NCI-H2107 treated with DMSO at 0.1 percent for 48 hours (cell line): Measurements from ENCODE around the gene COPS7A.

Experiments used
- DNase-seq: peaks from one replicate; lab custom pipeline; 2025; ENCODE audit not compliant: unreplicated experiment; lab: John Stamatoyannopoulos, UW

The COPS7A gene

GRCh38 chr12:6768990-6769389 lies 45.1 kb downstream of the COPS7A start:
- DNase-seq, result peak; percentile 23

- no peak for DNase-seq
Observed at GRCh38 chr12:6769666-6770065, 45.8 kb downstream of the COPS7A start.

DNA sequence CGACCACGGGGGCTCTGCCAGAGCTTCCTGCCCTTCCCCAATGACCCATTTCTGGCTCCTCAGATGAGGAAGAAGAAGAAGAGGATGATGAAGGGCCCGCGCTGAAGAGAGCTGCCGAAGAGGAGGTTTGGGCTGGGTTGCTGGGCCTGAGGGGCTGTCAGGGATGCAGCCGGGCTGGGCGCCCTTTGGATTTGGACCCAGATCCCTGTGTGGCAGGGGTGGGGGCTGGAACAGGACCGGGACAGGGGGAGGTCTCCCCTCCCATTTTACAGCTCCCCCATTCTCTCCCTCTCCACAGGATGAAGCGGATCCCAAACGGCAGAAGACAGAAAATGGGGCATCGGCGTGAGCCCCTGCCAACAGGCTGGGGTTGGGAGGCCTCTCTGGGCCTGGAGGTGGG lies 46.2 kb downstream of the COPS7A start:
- DNase-seq, result no peak

DNA sequence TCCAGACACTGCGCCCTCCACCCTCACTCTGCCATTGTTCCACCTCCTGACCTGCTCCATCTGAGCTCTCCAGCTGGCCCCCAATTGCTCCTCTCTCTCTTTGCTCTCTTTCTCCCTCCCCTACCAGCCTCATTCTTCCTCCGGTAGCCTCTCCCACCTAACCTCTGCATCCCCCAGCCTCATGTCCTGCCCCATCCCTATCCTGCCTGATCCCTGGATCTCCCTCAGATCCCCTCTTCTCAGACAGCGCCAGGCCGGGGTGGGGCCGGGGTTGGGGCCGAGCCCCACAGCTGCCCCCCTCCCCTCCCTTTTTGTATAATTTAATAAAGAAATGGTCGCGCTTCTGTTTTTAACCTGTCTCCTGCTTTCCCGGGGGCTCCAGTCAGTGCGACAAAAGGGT lies 46.8 kb downstream of the COPS7A start:
- DNase-seq, result no peak

DNA sequence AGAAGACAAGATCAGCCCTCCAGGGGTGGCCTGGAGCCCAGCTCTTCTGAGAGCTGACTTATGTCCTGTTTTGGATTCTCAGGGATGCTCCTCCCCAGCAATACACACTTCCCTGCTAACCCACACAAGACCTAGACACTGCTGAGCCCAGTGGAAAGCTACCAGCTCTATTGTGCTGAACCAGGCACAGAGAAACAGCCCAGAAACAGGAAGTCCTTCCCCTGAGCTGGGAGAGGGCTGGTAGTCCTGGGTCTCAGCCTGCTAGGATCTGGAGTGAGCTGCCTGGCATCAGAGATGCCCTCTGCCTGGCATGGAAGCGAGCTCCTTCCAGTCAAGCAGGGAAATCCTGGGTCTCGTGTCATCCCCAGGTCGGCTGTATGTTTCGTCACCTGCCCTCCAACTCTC lies 47.2 kb downstream of the COPS7A start:
- DNase-seq, result no peak

GRCh38 chr12:6771509-6772330 lies 47.9 kb downstream of the COPS7A start:
- DNase-seq, result no peak

- no peak for DNase-seq
Observed at GRCh38 chr12:6772331-6772695, 48.5 kb downstream of the COPS7A start, which contains the start of gene LAG3. Gene LAG3, plus strand, starts transcription at chr12:6772520. Its CDS starts 333 bp downstream, at chr12:6772853.

DNA sequence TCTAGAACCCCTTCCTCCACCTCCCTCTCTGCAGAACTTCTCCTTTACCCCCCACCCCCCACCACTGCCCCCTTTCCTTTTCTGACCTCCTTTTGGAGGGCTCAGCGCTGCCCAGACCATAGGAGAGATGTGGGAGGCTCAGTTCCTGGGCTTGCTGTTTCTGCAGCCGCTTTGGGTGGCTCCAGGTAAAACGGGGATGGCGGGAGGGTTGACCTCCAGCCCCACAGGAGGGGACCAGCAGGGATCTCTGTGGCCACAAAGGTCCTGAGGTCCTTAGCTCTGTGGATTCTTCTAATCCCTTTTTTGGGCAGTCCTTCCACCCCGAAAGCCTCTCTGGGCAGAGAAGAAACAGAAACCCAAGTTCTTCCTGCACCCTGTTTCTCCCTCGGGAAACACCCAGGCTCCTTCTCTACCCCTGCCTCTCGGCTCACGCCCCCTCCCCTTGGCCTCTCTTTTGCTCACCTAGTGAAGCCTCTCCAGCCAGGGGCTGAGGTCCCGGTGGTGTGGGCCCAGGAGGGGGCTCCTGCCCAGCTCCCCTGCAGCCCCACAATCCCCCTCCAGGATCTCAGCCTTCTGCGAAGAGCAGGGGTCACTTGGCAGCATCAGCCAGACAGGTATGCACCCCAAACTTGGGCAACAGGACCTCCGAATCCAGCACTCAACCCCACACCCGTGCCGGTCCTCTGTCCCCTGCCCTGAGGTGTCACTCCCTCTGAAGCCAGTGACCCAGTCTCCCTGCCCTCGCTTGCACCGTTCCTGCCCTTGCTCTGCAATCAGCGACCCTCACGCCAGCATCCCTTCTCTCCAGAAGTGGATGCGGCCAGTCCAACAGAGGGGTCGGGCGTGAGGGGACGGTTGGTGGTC lies 49.1 kb downstream of the COPS7A start:
- DNase-seq, result no peak

- DNase-seq, result no peak
Observed at GRCh38 chr12:6773590-6774351, 49.9 kb downstream of the COPS7A start.

- no peak for DNase-seq
Observed at GRCh38 chr12:6774499-6775062, 50.7 kb downstream of the COPS7A start.

GRCh38 chr12:6775185-6776174 lies 51.6 kb downstream of the COPS7A start:
- DNase-seq, result no peak

DNA sequence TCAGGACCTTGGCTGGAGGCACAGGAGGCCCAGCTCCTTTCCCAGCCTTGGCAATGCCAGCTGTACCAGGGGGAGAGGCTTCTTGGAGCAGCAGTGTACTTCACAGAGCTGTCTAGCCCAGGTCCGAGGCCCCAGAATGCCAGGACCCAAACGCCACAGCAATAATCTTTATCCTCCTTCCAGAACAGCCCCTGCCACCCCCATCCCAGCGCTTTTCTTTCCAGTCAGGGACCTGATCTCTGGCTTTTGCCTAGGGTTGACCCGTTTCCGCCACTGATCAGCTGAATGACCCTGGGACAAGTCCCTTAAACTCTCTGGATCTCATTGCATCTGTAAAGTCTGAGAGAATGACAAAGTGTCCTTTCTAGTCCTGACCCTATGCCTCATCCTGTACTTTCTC lies 53.5 kb downstream of the COPS7A start:
- DNase-seq, result no peak

DNA sequence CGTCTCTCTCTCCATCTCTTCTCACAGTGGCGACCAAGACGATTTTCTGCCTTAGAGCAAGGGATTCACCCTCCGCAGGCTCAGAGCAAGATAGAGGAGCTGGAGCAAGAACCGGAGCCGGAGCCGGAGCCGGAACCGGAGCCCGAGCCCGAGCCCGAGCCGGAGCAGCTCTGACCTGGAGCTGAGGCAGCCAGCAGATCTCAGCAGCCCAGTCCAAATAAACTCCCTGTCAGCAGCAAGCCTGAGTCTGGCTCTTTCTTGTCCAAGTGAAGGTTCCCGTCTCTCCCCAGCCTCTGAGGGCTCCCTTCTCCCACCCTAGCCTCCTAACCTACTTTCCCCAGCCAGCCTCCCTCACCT lies 54.3 kb downstream of the COPS7A start:
- peak; percentile 22 for DNase-seq

- DNase-seq, result peak; percentile 96
Observed at GRCh38 chr12:6778574-6779550, 55.0 kb downstream of the COPS7A start.

GRCh38 chr12:6779708-6780432 lies 56.0 kb downstream of the COPS7A start:
- no peak for DNase-seq

DNA sequence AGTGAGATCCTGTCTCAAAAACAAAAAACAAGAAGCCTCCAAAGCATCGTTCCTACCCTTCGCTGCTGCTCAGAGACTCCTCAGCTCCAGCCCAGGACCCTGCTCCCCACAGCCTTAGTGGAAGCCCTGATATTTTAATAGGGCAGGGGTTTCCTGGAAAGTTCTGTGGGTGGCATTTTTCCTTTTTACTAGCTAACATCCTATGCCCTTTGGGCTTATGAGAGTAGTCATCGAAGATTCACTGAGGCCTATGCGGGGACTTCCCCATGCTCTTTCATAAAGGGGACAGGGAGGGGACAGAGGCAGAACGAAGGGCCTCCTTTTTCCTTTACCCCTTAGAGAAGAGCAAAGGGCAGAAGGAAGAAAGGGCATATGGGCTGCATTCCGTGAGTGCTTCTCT lies 56.7 kb downstream of the COPS7A start:
- DNase-seq, result no peak
